IPS DF 6.9 (cell line): ENCODE results near the gene CNGA4.

Experiments
- DNase-seq: peaks from one replicate; pipeline ENCODE4 v3.0.0-alpha.2; 2013; ENCODE audit warnings: low read depth, low spot score
- H3K27ac ChIP-seq: one replicate; pipeline ENCODE4 v1.5.1; 2013; ENCODE audit warnings: low read length, control low read depth
- H3K27me3 ChIP-seq: 2 replicates; pipeline ENCODE4 v1.6.1; 2013; ENCODE audit warnings: mild to moderate bottlenecking, low read length; ENCODE audit not compliant: control insufficient read depth, insufficient read depth
- H3K36me3 ChIP-seq: 2 replicates; pipeline ENCODE4 v1.6.1; 2013; ENCODE audit warnings: low read length; ENCODE audit not compliant: control insufficient read depth, insufficient read depth
- H3K4me1 ChIP-seq: 2 replicates; pipeline ENCODE4 v1.6.1; 2013; ENCODE audit warnings: low read length; ENCODE audit not compliant: control insufficient read depth, insufficient read depth
- H3K4me3 ChIP-seq: 2 replicates; pipeline ENCODE4 v1.5.1; 2013; ENCODE audit warnings: mild to moderate bottlenecking, low read length
- H3K9me3 ChIP-seq: 2 replicates; pipeline ENCODE4 v1.6.1; 2013; ENCODE audit warnings: low read length, inconsistent platforms; ENCODE audit not compliant: control insufficient read depth, insufficient read depth
- WGBS: extraction: QIAGEN DNeasy Blood & Tissue Kit; methylation state at CpG from one replicate; pipeline ENCODE4 v1.1.7; 2013; ENCODE audit warnings: mixed read lengths, missing lambda C conversion rate; ENCODE audit not compliant: insufficient read length, insufficient coverage; 5-methylcytosine and 5-hydroxymethylcytosine counted together

Gene CNGA4, protein sequence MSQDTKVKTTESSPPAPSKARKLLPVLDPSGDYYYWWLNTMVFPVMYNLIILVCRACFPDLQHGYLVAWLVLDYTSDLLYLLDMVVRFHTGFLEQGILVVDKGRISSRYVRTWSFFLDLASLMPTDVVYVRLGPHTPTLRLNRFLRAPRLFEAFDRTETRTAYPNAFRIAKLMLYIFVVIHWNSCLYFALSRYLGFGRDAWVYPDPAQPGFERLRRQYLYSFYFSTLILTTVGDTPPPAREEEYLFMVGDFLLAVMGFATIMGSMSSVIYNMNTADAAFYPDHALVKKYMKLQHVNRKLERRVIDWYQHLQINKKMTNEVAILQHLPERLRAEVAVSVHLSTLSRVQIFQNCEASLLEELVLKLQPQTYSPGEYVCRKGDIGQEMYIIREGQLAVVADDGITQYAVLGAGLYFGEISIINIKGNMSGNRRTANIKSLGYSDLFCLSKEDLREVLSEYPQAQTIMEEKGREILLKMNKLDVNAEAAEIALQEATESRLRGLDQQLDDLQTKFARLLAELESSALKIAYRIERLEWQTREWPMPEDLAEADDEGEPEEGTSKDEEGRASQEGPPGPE

GRCh38 chr11:6238902-6239301 is at the start of gene CNGA4:
CNGA4 (plus strand) TSS chr11:6239089; CDS start chr11:6239207, 118 bp downstream.
- H3K27ac ChIP-seq: no peak within 1 kb of the TSS
- H3K4me1 ChIP-seq: no peaks in the 10 kb centered on the region
- no CpG with 5 or more reads among the region's 1 CpG for WGBS
- DNase-seq: no peak
- H3K27me3 ChIP-seq: 0 out of 2 replicates have a peak, but pooled peaks cover 1% of the 10 kb centered on the region
- H3K9me3 ChIP-seq: no peaks in the 10 kb centered on the region
- no peaks in the 10 kb centered on the region for H3K36me3 ChIP-seq
- H3K4me3 ChIP-seq: no peak within 1 kb of the TSS

- no peaks in the 10 kb centered on the region for H3K4me1 ChIP-seq
- no peak for DNase-seq
- no peaks in the 10 kb centered on the region for H3K36me3 ChIP-seq
- H3K4me3 ChIP-seq: no peak overlapping the region
- no peak overlapping the region for H3K27ac ChIP-seq
- H3K27me3 ChIP-seq: no peaks in the 10 kb centered on the region
- no peaks in the 10 kb centered on the region for H3K9me3 ChIP-seq
Measured at GRCh38 chr11:6191742-6192141, 47.1 kb upstream of the CNGA4 start.

- no peak for DNase-seq
- Histone ChIP-seq H3K4me3 (no peak overlapping the region), H3K9me3 (no peaks in the 10 kb centered on the region), H3K4me1 (no peaks in the 10 kb centered on the region), H3K27ac (no peak overlapping the region), H3K36me3 (no peaks in the 10 kb centered on the region), H3K27me3 (no peaks in the 10 kb centered on the region)
- WGBS: no CpG with 5 or more reads among the region's 1 CpG
Measured at GRCh38 chr11:6194065-6194581, 44.8 kb upstream of the CNGA4 start.

DNA sequence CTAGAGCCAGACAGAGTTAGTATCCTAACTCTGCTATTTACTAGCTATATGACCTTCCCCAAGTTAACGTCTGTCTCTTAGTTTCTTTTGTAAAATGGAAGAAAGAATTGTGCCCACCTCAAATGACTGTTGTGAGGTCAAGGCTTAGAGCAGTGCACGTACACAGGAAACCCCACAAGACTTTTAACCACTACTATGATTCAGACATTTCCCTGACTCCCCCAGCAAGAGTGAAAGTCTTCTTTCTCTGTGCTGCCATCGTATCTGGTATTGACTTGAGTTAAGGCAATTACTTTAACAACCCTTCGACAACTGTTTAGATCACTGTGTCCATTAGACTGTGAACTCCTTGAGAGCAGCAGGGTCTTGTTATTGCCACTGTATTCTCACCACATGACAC is 42.5 kb upstream of the CNGA4 start:
- no peak overlapping the region for H3K27ac ChIP-seq
- no peaks in the 10 kb centered on the region for H3K27me3 ChIP-seq
- H3K36me3 ChIP-seq: no peaks in the 10 kb centered on the region
- DNase-seq: no peak
- H3K4me1 ChIP-seq: no peaks in the 10 kb centered on the region
- no CpG with 5 or more reads among the region's 4 CpGs for WGBS
- no peak overlapping the region for H3K4me3 ChIP-seq
- H3K9me3 ChIP-seq: no peaks in the 10 kb centered on the region

- Histone ChIP-seq H3K27me3 (no peaks in the 10 kb centered on the region), H3K4me1 (no peaks in the 10 kb centered on the region), H3K36me3 (no peaks in the 10 kb centered on the region), H3K9me3 (no peaks in the 10 kb centered on the region), H3K4me3 (no peak overlapping the region), H3K27ac (no peak overlapping the region)
- WGBS: no CpG with 5 or more reads among the region's 4 CpGs
- DNase-seq: no peak
Measured at GRCh38 chr11:6197466-6198200, 41.3 kb upstream of the CNGA4 start.

DNA sequence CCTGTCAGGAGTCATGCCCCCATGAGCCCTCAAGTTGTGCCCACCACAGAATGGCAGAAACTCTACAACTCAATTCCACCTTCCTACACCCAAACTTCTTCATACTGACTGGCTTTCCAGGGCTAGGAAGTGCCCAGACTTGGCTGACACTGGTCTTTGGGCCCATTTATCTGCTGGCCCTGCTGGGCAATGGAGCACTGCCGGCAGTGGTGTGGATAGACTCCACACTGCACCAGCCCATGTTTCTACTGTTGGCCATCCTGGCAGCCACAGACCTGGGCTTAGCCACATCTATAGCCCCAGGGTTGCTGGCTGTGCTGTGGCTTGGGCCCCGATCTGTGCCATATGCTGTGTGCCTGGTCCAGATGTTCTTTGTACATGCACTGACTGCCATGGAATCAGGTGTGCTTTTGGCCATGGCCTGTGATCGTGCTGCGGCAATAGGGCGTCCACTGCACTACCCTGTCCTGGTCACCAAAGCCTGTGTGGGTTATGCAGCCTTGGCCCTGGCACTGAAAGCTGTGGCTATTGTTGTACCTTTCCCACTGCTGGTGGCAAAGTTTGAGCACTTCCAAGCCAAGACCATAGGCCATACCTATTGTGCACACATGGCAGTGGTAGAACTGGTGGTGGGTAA is 39.6 kb upstream of the CNGA4 start, which contains the start of gene OR52W1:
Gene OR52W1 (plus strand): TSS at position 51 of the 637 bp plus-strand sequence. CDS start 0 bp downstream, at position 51.
- Histone ChIP-seq H3K27ac (no peak within 1 kb of the TSS), H3K36me3 (no peaks in the 10 kb centered on the region), H3K4me3 (no peak within 1 kb of the TSS), H3K9me3 (no peaks in the 10 kb centered on the region), H3K4me1 (no peaks in the 10 kb centered on the region), H3K27me3 (no peaks in the 10 kb centered on the region)
- DNase-seq: no peak
- no CpG with 5 or more reads among the region's 5 CpGs for WGBS

GRCh38 chr11:6200975-6201374 is 37.9 kb upstream of the CNGA4 start:
- H3K4me1 ChIP-seq: no peaks in the 10 kb centered on the region
- no peak overlapping the region for H3K27ac ChIP-seq
- no peaks in the 10 kb centered on the region for H3K36me3 ChIP-seq
- no peaks in the 10 kb centered on the region for H3K9me3 ChIP-seq
- H3K4me3 ChIP-seq: no peak overlapping the region
- H3K27me3 ChIP-seq: no peaks in the 10 kb centered on the region
- DNase-seq: no peak
- WGBS: no CpG with 5 or more reads among the region's 4 CpGs

DNA sequence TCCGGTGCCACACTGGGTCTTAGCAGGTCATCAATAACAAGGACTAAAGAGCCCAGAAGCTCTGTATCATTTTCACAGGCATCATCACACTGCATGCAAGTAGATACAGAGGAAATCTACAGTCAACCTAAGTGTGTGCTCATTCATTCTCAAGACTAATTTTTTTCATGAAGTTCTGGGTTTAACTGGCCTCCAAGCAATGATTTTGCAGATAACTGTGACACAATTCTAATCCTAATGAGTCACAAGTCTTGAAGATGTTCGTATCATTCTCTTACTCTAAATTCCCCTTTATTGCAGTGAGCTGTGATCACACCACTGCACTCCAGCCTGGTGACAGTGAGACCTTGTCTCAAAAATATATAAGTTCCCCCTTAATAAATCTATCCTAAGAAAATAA is 37.4 kb upstream of the CNGA4 start:
- Histone ChIP-seq H3K4me3 (no peak overlapping the region), H3K4me1 (no peaks in the 10 kb centered on the region)
- WGBS: no CpG with 5 or more reads among the region's 2 CpGs

GRCh38 chr11:6202041-6202440 is 36.8 kb upstream of the CNGA4 start:
- Histone ChIP-seq H3K27me3 (no peaks in the 10 kb centered on the region), H3K9me3 (no peaks in the 10 kb centered on the region), H3K27ac (no peak overlapping the region), H3K4me1 (no peaks in the 10 kb centered on the region), H3K4me3 (no peak overlapping the region), H3K36me3 (no peaks in the 10 kb centered on the region)
- no peak for DNase-seq
- WGBS: no CpG with 5 or more reads among the region's 1 CpG

More for the DNA sequence above, 37.4 kb upstream of the CNGA4 start:
- H3K27me3 ChIP-seq: no peaks in the 10 kb centered on the region
- no peaks in the 10 kb centered on the region for H3K36me3 ChIP-seq
- H3K9me3 ChIP-seq: no peaks in the 10 kb centered on the region
- DNase-seq: no peak
- H3K27ac ChIP-seq: no peak overlapping the region

DNA sequence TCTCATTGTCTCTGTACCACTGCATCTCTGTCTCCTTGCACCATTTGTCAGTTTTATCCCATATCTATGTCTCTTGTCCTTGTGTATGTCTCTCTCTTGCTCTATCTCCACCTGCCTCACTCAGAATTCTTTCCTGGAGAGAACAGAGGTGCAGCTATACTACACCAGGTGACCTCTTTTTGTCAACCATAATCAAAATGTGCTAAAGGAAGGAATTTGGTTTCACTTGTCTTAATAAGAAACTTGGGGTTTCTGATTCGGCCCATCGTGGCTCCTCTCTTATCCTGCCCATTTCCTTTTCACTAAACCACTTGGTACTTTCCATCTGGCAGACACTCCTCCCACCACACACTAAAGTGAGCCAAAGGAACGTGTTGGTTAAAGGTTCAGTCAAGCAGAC is 35.6 kb upstream of the CNGA4 start:
- Histone ChIP-seq H3K27me3 (no peaks in the 10 kb centered on the region), H3K36me3 (no peaks in the 10 kb centered on the region), H3K4me3 (no peak overlapping the region), H3K9me3 (no peaks in the 10 kb centered on the region), H3K27ac (no peak overlapping the region), H3K4me1 (no peaks in the 10 kb centered on the region)
- WGBS: no CpG with 5 or more reads among the region's 3 CpGs
- DNase-seq: no peak
